Activated T-helper 1 cell treated with anti-CD3 and anti-CD28 coated beads, Interleukin-12 subunit alpha, Interleukin-12 subunit beta, Interleukin-2, Interleukin-4 antibody, amounts not matched to agents 30 ng/mL and 10 ng/mL and 1 ng/mL, durations not matched to agents 14 hours and 24 hours and 36 hours (primary cell): ENCODE data around the gene CDH13. TPM values are rescaled to one million over a fixed set of nuclear protein-coding genes. Genes with fewer than 3 reads are reported as not detected.
A peak's percentile ranks its signal among the peaks of the same experiment; 100 is the strongest.

ENCODE experiments used
- DNase-seq: peaks from one replicate; pipeline ENCODE4 v3.0.0; 2021; ENCODE audit warnings: low spot score
- H3K27ac Mint-ChIP-seq: one replicate; pipeline ENCODE4 v1.8.0; 2021; ENCODE audit warnings: mild to moderate bottlenecking, mixed read lengths
- H3K27me3 Mint-ChIP-seq: one replicate; pipeline ENCODE4 v1.8.0; 2022; ENCODE audit warnings: mild to moderate bottlenecking, moderate library complexity, mixed read lengths; ENCODE audit not compliant: insufficient read depth
- H3K36me3 Mint-ChIP-seq: one replicate; pipeline ENCODE4 v1.8.0; 2021; ENCODE audit warnings: low read depth, mixed read lengths
- H3K4me1 Mint-ChIP-seq: one replicate; pipeline ENCODE4 v1.8.0; 2021; ENCODE audit warnings: low read depth, mixed read lengths
- H3K4me3 Mint-ChIP-seq: one replicate; pipeline ENCODE4 v1.8.0; 2021; ENCODE audit warnings: mild to moderate bottlenecking, moderate library complexity, mixed read lengths
- H3K9me3 Mint-ChIP-seq: one replicate; pipeline ENCODE4 v1.8.0; 2021; ENCODE audit warnings: mixed read lengths
- intact Hi-C: fragments of 100-400 bp; cut with micrococcal nuclease; formaldehyde crosslinking; loops from one replicate; pipeline ENCODE4 v1.15.1; 2024
- total RNA-seq: library from RNA; stranded (reverse); gene quantifications from 2 replicates; pipeline ENCODE4 v1.2.3, GENCODE V29; 2022

Gene CDH13
- total RNA-seq, 1 donor from 2014 or later: not detected

- Mint-ChIP-seq H3K36me3 (no peaks in the 10 kb centered on the region), H3K9me3 (no peaks in the 10 kb centered on the region), H3K4me1 (peaks cover 21% of the 10 kb centered on the region), H3K27ac (no peak overlapping the region), H3K27me3 (peaks cover 40% of the 10 kb centered on the region), H3K4me3 (no peak overlapping the region)
- intact Hi-C loops: loop anchor here (2.0 kb wide), 1 partner anchor 583 kb away; no protein-coding TSS in a partner anchor
- DNase-seq: no peak
These were observed 5.2 kb downstream of the CDH13 start for GRCh38 chr16:82631701-82632685.

GRCh38 chr16:82633964-82634600, 7.3 kb downstream of the CDH13 start:
- Mint-ChIP-seq H3K9me3 (no peaks in the 10 kb centered on the region), H3K36me3 (no peaks in the 10 kb centered on the region), H3K4me1 (peaks cover 21% of the 10 kb centered on the region), H3K27me3 (peaks cover 26% of the 10 kb centered on the region), H3K27ac (no peak overlapping the region), H3K4me3 (no peak overlapping the region)
- intact Hi-C loops: no loop called here
- no peak for DNase-seq

- peaks cover 16% of the 10 kb centered on the region for H3K27me3 Mint-ChIP-seq
- H3K27ac Mint-ChIP-seq: peak overlapping the region; percentile 14
- H3K36me3 Mint-ChIP-seq: no peaks in the 10 kb centered on the region
- H3K4me1 Mint-ChIP-seq: peaks cover 23% of the 10 kb centered on the region
- intact Hi-C loops: loop anchor here (5.0 kb wide), 1 partner anchor 373 kb away; no protein-coding TSS in a partner anchor
- no peak for DNase-seq
- H3K4me3 Mint-ChIP-seq: no peak overlapping the region
- no peaks in the 10 kb centered on the region for H3K9me3 Mint-ChIP-seq
These were observed 8.3 kb downstream of the CDH13 start for GRCh38 chr16:82634955-82635610.

- Mint-ChIP-seq H3K4me3 (no peak overlapping the region), H3K27me3 (peaks cover 6% of the 10 kb centered on the region), H3K9me3 (no peaks in the 10 kb centered on the region), H3K4me1 (peaks cover 29% of the 10 kb centered on the region), H3K36me3 (no peaks in the 10 kb centered on the region), H3K27ac (no peak overlapping the region)
- intact Hi-C loops: loop anchor here (5.0 kb wide), 1 partner anchor 374 kb away; no protein-coding TSS in a partner anchor
- DNase-seq: no peak
These were observed 9.7 kb downstream of the CDH13 start for GRCh38 chr16:82636485-82636884.

- DNase-seq: no peak
- H3K27me3 Mint-ChIP-seq: peaks cover 5% of the 10 kb centered on the region
- no peaks in the 10 kb centered on the region for H3K9me3 Mint-ChIP-seq
- no peak overlapping the region for H3K4me3 Mint-ChIP-seq
- no peak overlapping the region for H3K27ac Mint-ChIP-seq
- intact Hi-C loops: loop anchor here (5.0 kb wide), 1 partner anchor 375 kb away; no protein-coding TSS in a partner anchor
- H3K36me3 Mint-ChIP-seq: no peaks in the 10 kb centered on the region
- peaks cover 34% of the 10 kb centered on the region for H3K4me1 Mint-ChIP-seq
These were observed 10.2 kb downstream of the CDH13 start for GRCh38 chr16:82636958-82637357.

GRCh38 chr16:82638095-82638798, 11.5 kb downstream of the CDH13 start:
- H3K4me1 Mint-ChIP-seq: peaks cover 43% of the 10 kb centered on the region
- H3K36me3 Mint-ChIP-seq: no peaks in the 10 kb centered on the region
- no peak overlapping the region for H3K4me3 Mint-ChIP-seq
- H3K27me3 Mint-ChIP-seq: no peaks in the 10 kb centered on the region
- H3K9me3 Mint-ChIP-seq: no peaks in the 10 kb centered on the region
- H3K27ac Mint-ChIP-seq: no peak overlapping the region
- intact Hi-C loops: loop anchor here (5.0 kb wide), 1 partner anchor 376 kb away; no protein-coding TSS in a partner anchor
- no peak for DNase-seq

- Mint-ChIP-seq H3K4me3 (no peak overlapping the region), H3K9me3 (no peaks in the 10 kb centered on the region), H3K27ac (no peak overlapping the region), H3K27me3 (no peaks in the 10 kb centered on the region), H3K4me1 (peaks cover 43% of the 10 kb centered on the region), H3K36me3 (no peaks in the 10 kb centered on the region)
- no peak for DNase-seq
- intact Hi-C loops: loop anchor here (5.0 kb wide), 1 partner anchor 377 kb away; no protein-coding TSS in a partner anchor
These were observed 12.5 kb downstream of the CDH13 start for GRCh38 chr16:82639263-82639662.

- Mint-ChIP-seq H3K27me3 (no peaks in the 10 kb centered on the region), H3K36me3 (no peaks in the 10 kb centered on the region), H3K9me3 (no peaks in the 10 kb centered on the region), H3K4me3 (no peak overlapping the region), H3K27ac (no peak overlapping the region), H3K4me1 (peaks cover 40% of the 10 kb centered on the region)
- peak; percentile 37 for DNase-seq
- intact Hi-C loops: loop anchor here (5.0 kb wide), 2 partner anchors 98 to 378 kb away; no protein-coding TSS in a partner anchor
These were observed 13.0 kb downstream of the CDH13 start for GRCh38 chr16:82639666-82640336.

GRCh38 chr16:82641336-82641984, 14.7 kb downstream of the CDH13 start:
- intact Hi-C loops: loop anchor here (1.0 to 5.0 kb wide), 3 partner anchors 14 to 96 kb away; no protein-coding TSS in a partner anchor
- Mint-ChIP-seq H3K4me1 (peaks cover 28% of the 10 kb centered on the region), H3K27ac (no peak overlapping the region), H3K9me3 (no peaks in the 10 kb centered on the region), H3K27me3 (no peaks in the 10 kb centered on the region), H3K4me3 (no peak overlapping the region), H3K36me3 (no peaks in the 10 kb centered on the region)
- DNase-seq: no peak

- intact Hi-C loops: loop anchor here (5.0 kb wide), 1 partner anchor 94 kb away; no protein-coding TSS in a partner anchor
- Mint-ChIP-seq H3K4me3 (no peak overlapping the region), H3K27me3 (no peaks in the 10 kb centered on the region), H3K9me3 (no peaks in the 10 kb centered on the region), H3K36me3 (no peaks in the 10 kb centered on the region), H3K27ac (no peak overlapping the region), H3K4me1 (peaks cover 31% of the 10 kb centered on the region)
- no peak for DNase-seq
These were observed 16.4 kb downstream of the CDH13 start for GRCh38 chr16:82643136-82643535.

GRCh38 chr16:82643936-82644630, 17.3 kb downstream of the CDH13 start:
- no peak overlapping the region for H3K4me3 Mint-ChIP-seq
- intact Hi-C loops: loop anchor here (5.0 kb wide), 1 partner anchor 93 kb away; no protein-coding TSS in a partner anchor
- H3K4me1 Mint-ChIP-seq: peaks cover 34% of the 10 kb centered on the region
- DNase-seq: no peak
- peaks cover under 1% of the 10 kb centered on the region for H3K36me3 Mint-ChIP-seq
- H3K9me3 Mint-ChIP-seq: peaks cover under 1% of the 10 kb centered on the region
- H3K27ac Mint-ChIP-seq: no peak overlapping the region
- H3K27me3 Mint-ChIP-seq: no peaks in the 10 kb centered on the region
